A549 (cell line): Measurements from ENCODE around the gene SLC13A4. TPM values are rescaled to one million over a fixed set of nuclear protein-coding genes. Genes with fewer than 3 reads are reported as not detected.

ENCODE experiments used
- ATAC-seq, 2 experiments: fragments of 200-7000 bp in 1 of 2; fragments of >200 bp in 1 of 2; cut with Nextera tagmentation in 1 of 2; cut with Tn5 transposase in 1 of 2; 3 replicates each; pipeline versions ENCODE4 v1.8.0 to v1.9.1; 2018 to 2020; ENCODE audit warnings: mild to moderate bottlenecking in 1 of 2, moderate library complexity in 1 of 2
- CTCF ChIA-PET: fragments of 300-600 bp; sonication (Branson Sonifier 250); formaldehyde crosslinking; extraction: SDS; loops from one replicate; lab custom pipeline; 2021; ENCODE audit warnings: antibody characterized with exemption, inconsistent platforms; lab: Yijun Ruan, JAX
- POLR2A ChIA-PET: fragments of 350-600 bp; formaldehyde crosslinking; extraction: SDS; loops from one replicate; lab custom pipeline; 2021; ENCODE audit warnings: antibody characterized with exemption, inconsistent platforms; lab: Yijun Ruan, JAX
- DNase-seq, 2 experiments: peaks; one replicate each; pipeline versions ENCODE4 v3.0.0 to v3.0.0-alpha.2; 2011 to 2016; ENCODE audit warnings: low read depth in 1 of 2, low spot score in 1 of 2
- FAIRE-seq: peaks from 2 replicates; lab custom pipeline; 2011; peaks lifted over from hg19 to GRCh38; lab: Jason Lieb, UNC
- H3K27ac ChIP-seq, 2 experiments: fragments of >200 bp; sonication (Bioruptor Twin); formaldehyde crosslinking; 3 replicates each; pipeline ENCODE4 v1.5.1; 2016 to 2017
- H3K4me1 ChIP-seq: fragments of >200 bp; sonication (Bioruptor Twin); formaldehyde crosslinking; 3 replicates; pipeline ENCODE4 v1.6.1; 2016
- H3K4me2 ChIP-seq: fragments of >200 bp; sonication (Bioruptor Twin); formaldehyde crosslinking; 3 replicates; pipeline ENCODE4 v1.6.1; 2016
- H3K4me3 ChIP-seq: fragments of >200 bp; sonication (Bioruptor Twin); formaldehyde crosslinking; 3 replicates; pipeline ENCODE4 v1.5.1; 2016
- H3K9me3 ChIP-seq: fragments of >200 bp; sonication (Bioruptor Twin); formaldehyde crosslinking; 3 replicates; pipeline ENCODE4 v1.6.1; 2016
- CBX2 ChIP-seq: fragments of 200-600 bp; sonication (generic); IDR thresholded peaks from 2 replicates; pipeline ENCODE4 v1.6.1; 2016; ENCODE audit warnings: low read depth, mild to moderate bottlenecking, borderline replicate concordance
- CBX8 ChIP-seq: fragments of 200-600 bp; sonication (generic); IDR thresholded peaks from 2 replicates; pipeline ENCODE4 v1.6.1; 2016
- EP300 ChIP-seq, 2 experiments: fragments of >200 bp; sonication (Bioruptor Twin); formaldehyde crosslinking; IDR thresholded peaks; 2 replicates in 1 of 2; 3 replicates in 1 of 2; pipeline ENCODE4 v1.6.1; 2016 to 2017
- FOSL2 ChIP-seq, 2 experiments: fragments of 450-650 bp in 1 of 2; fragments of >200 bp in 1 of 2; sonication (Bioruptor Twin) in 1 of 2; formaldehyde crosslinking; IDR thresholded peaks; 2 replicates each; pipeline versions ENCODE4 v1.5.0 to v1.6.1; 2016 to 2020; ENCODE audit warnings: mild to moderate bottlenecking in 1 of 2, moderate library complexity in 1 of 2
- GATA3 ChIP-seq: IDR thresholded peaks from 2 replicates; pipeline ENCODE4 v1.6.1; 2012; ENCODE audit warnings: borderline replicate concordance
- HOXB5 ChIP-seq: fragments of 250-450 bp; sonication (Bioruptor Pico); IDR thresholded peaks from 2 replicates; pipeline ENCODE4 v1.5.0; 2020; ENCODE audit warnings: mild to moderate bottlenecking, moderate library complexity
- JUN ChIP-seq, 2 experiments: fragments of >200 bp; sonication (Bioruptor Twin); formaldehyde crosslinking; IDR thresholded peaks; 2 replicates in 1 of 2; 3 replicates in 1 of 2; pipeline ENCODE4 v1.6.1; 2016 to 2017
- KDM1A ChIP-seq: fragments of 200-600 bp; sonication (generic); IDR thresholded peaks from 2 replicates; pipeline ENCODE4 v1.6.1; 2016; ENCODE audit warnings: low read depth, mild to moderate bottlenecking
- KDM5A ChIP-seq: fragments of 200-600 bp; sonication (generic); IDR thresholded peaks from 2 replicates; pipeline ENCODE4 v1.6.1; 2016; ENCODE audit warnings: antibody characterized with exemption, mild to moderate bottlenecking
- MAZ ChIP-seq: fragments of 150-350 bp; IDR thresholded peaks from 2 replicates; pipeline ENCODE4 v1.6.1; 2014; ENCODE audit warnings: antibody characterized with exemption, low read depth, low read length, borderline replicate concordance
- NFE2L2 ChIP-seq: fragments of 150-350 bp; conservative IDR thresholded peaks from 2 replicates; pipeline ENCODE4 v1.6.1; 2014; ENCODE audit warnings: low read length
- NPAS2 ChIP-seq: fragments of 250-450 bp; sonication (Bioruptor Pico); IDR thresholded peaks from 2 replicates; pipeline ENCODE4 v1.8.0; 2022; ENCODE audit warnings: mild to moderate bottlenecking, moderate library complexity, borderline replicate concordance
- PHF8 ChIP-seq: fragments of 200-600 bp; sonication (generic); IDR thresholded peaks from 2 replicates; pipeline ENCODE4 v1.6.1; 2016; ENCODE audit warnings: low read depth, mild to moderate bottlenecking, antibody characterized with exemption, moderate library complexity, borderline replicate concordance
- SMC3 ChIP-seq: fragments of >200 bp; sonication (Bioruptor Twin); formaldehyde crosslinking; IDR thresholded peaks from 3 replicates; pipeline ENCODE4 v1.6.1; 2018; ENCODE audit warnings: inconsistent platforms
- ZC3H11A ChIP-seq: fragments of 450-650 bp; IDR thresholded peaks from 2 replicates; pipeline ENCODE4 v1.6.1; 2014; ENCODE audit warnings: antibody characterized with exemption, mild to moderate bottlenecking
- ZNF302 ChIP-seq: fragments of 250-450 bp; sonication (Bioruptor Pico); IDR thresholded peaks from 2 replicates; pipeline ENCODE4 v1.9.0; 2021; ENCODE audit warnings: inconsistent platforms, mild to moderate bottlenecking, moderate library complexity
- WGBS: methylation state at CpG from one replicate; pipeline ENCODE4 v1.1.6; 2017; ENCODE audit errors: missing lambda C conversion rate; 5-methylcytosine and 5-hydroxymethylcytosine counted together
- polyA plus RNA-seq, 4 experiments: library from polyadenylated mRNA; depleted of rRNA in 3 of 4; stranded (reverse); fragments of >200 nt; fragmentation: RNase III in 1 of 4; extraction: RNeasy Plus Mini Kit Qiagen cat#74134 plus additional on column Dnase treatment in 1 of 4; gene quantifications; 2 replicates in 3 of 4; 3 replicates in 1 of 4; pipeline ENCODE4 v1.2.3, GENCODE V29; 2011 to 2017
- TF ChIP-seq, protein P1 (sequence below): fragments of 200-600 bp; sonication (generic); IDR thresholded peaks from 2 replicates; pipeline ENCODE4 v1.6.1; 2016; ENCODE audit warnings: antibody characterized with exemption, mild to moderate bottlenecking, moderate library complexity
- TF ChIP-seq, protein P2 (sequence below): fragments of 250-450 bp; sonication (Bioruptor Pico); IDR thresholded peaks from 2 replicates; pipeline ENCODE4 v1.5.0; 2021; ENCODE audit warnings: mild to moderate bottlenecking, moderate library complexity, borderline replicate concordance
- TF ChIP-seq, protein P3 (sequence below): IDR thresholded peaks from 2 replicates; pipeline ENCODE4 v1.6.1; 2012

SLC13A4 gene
- polyA plus RNA-seq, 2 of the 4 experiments (the other 2 are of a cell fraction): not detected

DNA sequence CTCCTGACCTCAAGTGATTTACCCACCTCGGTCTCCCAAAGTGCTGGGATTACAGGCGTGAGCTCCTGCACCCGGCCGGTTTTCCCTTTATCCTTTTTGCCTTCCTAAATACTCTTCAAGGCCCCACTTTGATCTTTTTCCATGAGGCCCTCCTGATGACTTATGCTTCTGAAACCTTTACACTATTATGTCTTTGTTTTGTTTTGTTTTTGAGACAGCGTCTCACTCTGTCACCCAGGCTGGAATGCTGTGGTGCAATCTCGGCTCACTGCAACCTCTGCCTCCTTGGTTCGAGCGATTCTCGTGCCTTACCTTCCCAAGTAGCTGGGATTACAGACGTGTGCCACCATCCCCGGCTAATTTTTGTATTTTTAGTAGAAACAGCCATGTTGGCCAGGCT is 61.8 kb downstream of the SLC13A4 start:
- 91% methylated on average over 11 of the region's 11 CpGs for WGBS
- Histone ChIP-seq H3K27ac (no peak overlapping the region), H3K4me1 (peaks cover 17% of the 10 kb centered on the region; the same call in 2 of the 3 replicates), H3K9me3 (no peaks in the 10 kb centered on the region), H3K4me3 (no peak overlapping the region), H3K4me2 (no peak overlapping the region)
- ChIA-PET CTCF (interaction anchor here (1.2 to 2.6 kb wide), 2 partner anchors 21 to 1926 kb away, joined by 3 to 11 read pairs; no protein-coding TSS in a partner anchor), POLR2A (no interaction called here)
- DNase-seq: no peak
- TF ChIP-seq SMC3 (no peak), ZNF302 (CRISPR knock-in tag) (no peak), NFE2L2 (no peak), CBX8 (no peak)
- ATAC-seq: no peak
- FAIRE-seq: no peak

DNA sequence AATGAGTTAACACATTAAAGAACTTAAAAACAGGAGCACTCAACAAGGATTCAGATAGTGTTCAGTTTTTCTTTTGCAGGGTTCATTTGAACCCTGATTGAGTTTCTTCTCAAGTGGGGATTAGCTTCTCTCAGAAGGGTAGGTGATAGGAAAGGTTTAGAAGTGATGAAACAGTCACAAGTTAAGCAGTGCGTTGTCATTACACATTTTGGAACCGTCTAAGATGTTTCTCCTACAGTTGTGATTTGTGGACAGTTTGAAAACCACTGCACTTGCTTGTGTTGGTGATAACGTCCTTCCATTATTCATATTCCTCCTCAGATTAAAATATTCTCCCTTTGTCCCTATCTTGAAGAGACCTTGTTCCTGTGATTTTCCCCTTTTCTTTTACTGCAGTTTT is 62.9 kb downstream of the SLC13A4 start:
- Histone ChIP-seq H3K4me1 (peaks cover 17% of the 10 kb centered on the region; the same call in 2 of the 3 replicates), H3K4me3 (no peak overlapping the region), H3K27ac (no peak overlapping the region), H3K4me2 (no peak overlapping the region)
- DNase-seq (no peak), ATAC-seq (no peak)
- POLR2A ChIA-PET: no interaction called here
- CTCF ChIA-PET: interaction anchor here (0.7 to 4.1 kb wide), 6 partner anchors 8 to 374 kb away, joined by 3 to 32 read pairs (median 3); no protein-coding TSS in a partner anchor
- TF ChIP-seq EP300 (IDR thresholded peaks at IDR 0.05): no peak
- no peak for TF ChIP-seq CBX2
- TF ChIP-seq SMC3: no peak
- TF ChIP-seq ZC3H11A: no peak
- TF ChIP-seq MAZ: no peak
- no peak for TF ChIP-seq KDM1A
- TF ChIP-seq, all 56 proteins: peak for 0
- no peak for FAIRE-seq
- H3K9me3 ChIP-seq: no peaks in the 10 kb centered on the region
- 79% methylated on average over 3 of the region's 3 CpGs for WGBS

DNA sequence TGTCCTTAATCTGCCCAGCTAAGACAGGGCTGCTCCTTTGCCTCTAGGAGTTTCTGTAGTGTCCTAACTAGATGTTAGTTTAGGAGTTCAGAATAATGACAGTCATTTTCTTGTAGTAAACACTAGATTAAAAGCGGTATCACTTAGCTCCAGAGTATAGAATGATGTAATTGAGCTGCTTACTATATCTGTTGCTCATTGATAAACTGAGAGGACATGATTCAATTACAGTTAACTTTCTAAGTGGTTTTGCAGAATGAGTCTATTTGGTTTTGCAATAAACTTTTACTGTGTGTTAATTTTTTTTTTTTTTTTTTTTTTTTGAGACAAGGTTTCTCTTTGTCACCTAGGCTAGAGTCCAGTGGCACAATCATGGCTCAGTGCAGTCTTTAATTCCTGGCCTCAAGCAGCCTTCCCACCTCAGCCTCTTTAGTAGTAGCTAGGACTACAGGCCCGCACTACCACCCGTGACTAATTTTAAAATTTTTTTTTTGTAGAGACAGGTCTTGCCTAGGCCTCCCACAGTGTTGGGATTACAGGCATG is 63.9 kb downstream of the SLC13A4 start:
- CTCF ChIA-PET: interaction anchor here (0.6 to 4.1 kb wide), 6 partner anchors 9 to 378 kb away, joined by 3 to 32 read pairs (median 3); no protein-coding TSS in a partner anchor
- WGBS: 84% methylated on average over 3 of the region's 3 CpGs
- H3K9me3 ChIP-seq: no peaks in the 10 kb centered on the region
- POLR2A ChIA-PET: interaction anchor here (0.7 to 2.4 kb wide), 2 partner anchors 9 to 680 kb away, joined by 5 to 17 read pairs; no protein-coding TSS in a partner anchor
- peak overlapping the region; percentile 81 for H3K4me2 ChIP-seq
- peaks cover 17% of the 10 kb centered on the region; the same call in 2 of the 3 replicates for H3K4me1 ChIP-seq
- ATAC-seq: no peak
- DNase-seq: no peak
- peak overlapping the region; percentile 85; the same call in 1 of the 3 replicates for H3K4me3 ChIP-seq
- no peak for FAIRE-seq
- TF ChIP-seq, protein P1, sequence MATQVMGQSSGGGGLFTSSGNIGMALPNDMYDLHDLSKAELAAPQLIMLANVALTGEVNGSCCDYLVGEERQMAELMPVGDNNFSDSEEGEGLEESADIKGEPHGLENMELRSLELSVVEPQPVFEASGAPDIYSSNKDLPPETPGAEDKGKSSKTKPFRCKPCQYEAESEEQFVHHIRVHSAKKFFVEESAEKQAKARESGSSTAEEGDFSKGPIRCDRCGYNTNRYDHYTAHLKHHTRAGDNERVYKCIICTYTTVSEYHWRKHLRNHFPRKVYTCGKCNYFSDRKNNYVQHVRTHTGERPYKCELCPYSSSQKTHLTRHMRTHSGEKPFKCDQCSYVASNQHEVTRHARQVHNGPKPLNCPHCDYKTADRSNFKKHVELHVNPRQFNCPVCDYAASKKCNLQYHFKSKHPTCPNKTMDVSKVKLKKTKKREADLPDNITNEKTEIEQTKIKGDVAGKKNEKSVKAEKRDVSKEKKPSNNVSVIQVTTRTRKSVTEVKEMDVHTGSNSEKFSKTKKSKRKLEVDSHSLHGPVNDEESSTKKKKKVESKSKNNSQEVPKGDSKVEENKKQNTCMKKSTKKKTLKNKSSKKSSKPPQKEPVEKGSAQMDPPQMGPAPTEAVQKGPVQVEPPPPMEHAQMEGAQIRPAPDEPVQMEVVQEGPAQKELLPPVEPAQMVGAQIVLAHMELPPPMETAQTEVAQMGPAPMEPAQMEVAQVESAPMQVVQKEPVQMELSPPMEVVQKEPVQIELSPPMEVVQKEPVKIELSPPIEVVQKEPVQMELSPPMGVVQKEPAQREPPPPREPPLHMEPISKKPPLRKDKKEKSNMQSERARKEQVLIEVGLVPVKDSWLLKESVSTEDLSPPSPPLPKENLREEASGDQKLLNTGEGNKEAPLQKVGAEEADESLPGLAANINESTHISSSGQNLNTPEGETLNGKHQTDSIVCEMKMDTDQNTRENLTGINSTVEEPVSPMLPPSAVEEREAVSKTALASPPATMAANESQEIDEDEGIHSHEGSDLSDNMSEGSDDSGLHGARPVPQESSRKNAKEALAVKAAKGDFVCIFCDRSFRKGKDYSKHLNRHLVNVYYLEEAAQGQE: no peak
- TF ChIP-seq GATA3 (no peak), ZC3H11A (no peak), EP300 (IDR thresholded peaks at IDR 0.05) (no peak), SMC3 (no peak), JUN (IDR thresholded peaks at IDR 0.05) (no peak), NPAS2 (CRISPR knock-in tag) (no peak), FOSL2 (IDR thresholded peaks at IDR 0.05) (no peak), FOSL2 (CRISPR knock-in tag; IDR thresholded peaks at IDR 0.05) (no peak), PHF8 (no peak), KDM5A (no peak), HOXB5 (CRISPR knock-in tag) (no peak)
- TF ChIP-seq, protein P2, sequence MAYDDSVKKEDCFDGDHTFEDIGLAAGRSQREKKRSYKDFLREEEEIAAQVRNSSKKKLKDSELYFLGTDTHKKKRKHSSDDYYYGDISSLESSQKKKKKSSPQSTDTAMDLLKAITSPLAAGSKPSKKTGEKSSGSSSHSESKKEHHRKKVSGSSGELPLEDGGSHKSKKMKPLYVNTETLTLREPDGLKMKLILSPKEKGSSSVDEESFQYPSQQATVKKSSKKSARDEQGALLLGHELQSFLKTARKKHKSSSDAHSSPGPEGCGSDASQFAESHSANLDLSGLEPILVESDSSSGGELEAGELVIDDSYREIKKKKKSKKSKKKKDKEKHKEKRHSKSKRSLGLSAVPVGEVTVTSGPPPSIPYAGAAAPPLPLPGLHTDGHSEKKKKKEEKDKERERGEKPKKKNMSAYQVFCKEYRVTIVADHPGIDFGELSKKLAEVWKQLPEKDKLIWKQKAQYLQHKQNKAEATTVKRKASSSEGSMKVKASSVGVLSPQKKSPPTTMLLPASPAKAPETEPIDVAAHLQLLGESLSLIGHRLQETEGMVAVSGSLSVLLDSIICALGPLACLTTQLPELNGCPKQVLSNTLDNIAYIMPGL (CRISPR knock-in tag): no peak
- TF ChIP-seq, protein P3, sequence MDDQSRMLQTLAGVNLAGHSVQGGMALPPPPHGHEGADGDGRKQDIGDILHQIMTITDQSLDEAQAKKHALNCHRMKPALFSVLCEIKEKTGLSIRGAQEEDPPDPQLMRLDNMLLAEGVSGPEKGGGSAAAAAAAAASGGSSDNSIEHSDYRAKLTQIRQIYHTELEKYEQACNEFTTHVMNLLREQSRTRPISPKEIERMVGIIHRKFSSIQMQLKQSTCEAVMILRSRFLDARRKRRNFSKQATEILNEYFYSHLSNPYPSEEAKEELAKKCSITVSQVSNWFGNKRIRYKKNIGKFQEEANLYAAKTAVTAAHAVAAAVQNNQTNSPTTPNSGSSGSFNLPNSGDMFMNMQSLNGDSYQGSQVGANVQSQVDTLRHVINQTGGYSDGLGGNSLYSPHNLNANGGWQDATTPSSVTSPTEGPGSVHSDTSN: no peak
- H3K27ac ChIP-seq: peak overlapping the region in 1 of 2 experiments; percentile 93; a peak in 2 of 6 replicates
